ENCODE measurements around the gene SNTG2. TPM values are rescaled to one million over a fixed set of nuclear protein-coding genes. Genes with fewer than 3 reads are reported as not detected.

SNTG2 gene
- total and polyA plus RNA-seq, 10 of the 15 experiments (the other 5 are each of a cell fraction or from before 2014, with no cell fraction given): not detected

GRCh38 chr2:1082456-1083205, 132.0 kb downstream of the SNTG2 start (continued):
- TF ChIP-seq RB1 (IDR thresholded peaks at IDR 0.05; ENCODE audit: borderline replicate concordance) (no peak), NBN (IDR thresholded peaks at IDR 0.05) (no peak), IKZF2 (IDR thresholded peaks at IDR 0.05) (no peak), PRDM15 (CRISPR knock-in tag; IDR thresholded peaks at IDR 0.05) (no peak), DPF2 (IDR thresholded peaks at IDR 0.05) (no peak), RAD21 (IDR thresholded peaks at IDR 0.05; ENCODE audit: insufficient read depth, low read depth, low read length) (no peak)

GRCh38 chr2:1088192-1088860, 137.7 kb downstream of the SNTG2 start:
- H3K9ac ChIP-seq (ENCODE audit: control insufficient read depth, insufficient read depth, low read length): no peak overlapping the region
- in situ Hi-C loops (cut with MboI): no loop called here
- RAD21 ChIA-PET (ENCODE audit: unreplicated experiment): no interaction called here
- no peaks in the 10 kb centered on the region for H3K4me1 ChIP-seq (ENCODE audit: control insufficient read depth, insufficient read depth, low read length)
- no peak overlapping the region for H3K4me3 ChIP-seq
- WGBS (ENCODE audit: insufficient coverage, insufficient replicate concordance, low lambda C conversion rate, missing lambda C conversion rate): 14% methylated on average over 6 of the region's 6 CpGs
- ATAC-seq (no peak), FAIRE-seq (no peak), DNase-seq (ENCODE audit: low read depth, low spot score) (no peak)
- no peaks in the 10 kb centered on the region for H3K79me2 ChIP-seq (ENCODE audit: control insufficient read depth, insufficient read depth, low read length)
- intact Hi-C loops (cut with micrococcal nuclease; ENCODE audit: unreplicated experiment): no loop called here
- H3K9me3 ChIP-seq (replicated peaks; ENCODE audit: control insufficient read depth, insufficient read depth, low read length): no peaks in the 10 kb centered on the region
- no TSS peak for BruUV-seq (replicated peaks)
- H3K4me2 ChIP-seq (ENCODE audit: control insufficient read depth, insufficient read depth): no peak overlapping the region
- no peaks in the 10 kb centered on the region for H4K20me1 ChIP-seq (ENCODE audit: control insufficient read depth, insufficient read depth)
- CTCF ChIA-PET: interaction anchor here (1.1 kb wide), 1 partner anchor 52 kb away, joined by 3 read pairs; no protein-coding TSS in a partner anchor
- H3K27ac ChIP-seq (ENCODE audit: control insufficient read depth, insufficient read depth): no peak overlapping the region
- no peak overlapping the region for H2AFZ ChIP-seq (ENCODE audit: control insufficient read depth, low read depth, low read length)
- no peaks in the 10 kb centered on the region for H3K36me3 ChIP-seq (ENCODE audit: control insufficient read depth in 2 of 2, insufficient read depth in 2 of 2, low read length in 1 of 2)
- SMC1A ChIA-PET (ENCODE audit: uncharacterized antibody, unreplicated experiment): no interaction called here
- POLR2A ChIA-PET: no interaction called here
- no peaks in the 10 kb centered on the region for H3K27me3 ChIP-seq (replicated peaks in 1 of 2; ENCODE audit: control insufficient read depth in 2 of 2, insufficient read depth in 2 of 2, low read length in 1 of 2)
- no peak for TF ChIP-seq NBN (IDR thresholded peaks at IDR 0.05)
- TF ChIP-seq ZNF622 (IDR thresholded peaks at IDR 0.05): no peak
- TF ChIP-seq TCF3 (IDR thresholded peaks at IDR 0.05; ENCODE audit: borderline replicate concordance, insufficient read depth, low read depth, low read length): no peak
- no peak for TF ChIP-seq REST (IDR thresholded peaks at IDR 0.05; ENCODE audit: low read depth, low read length)
- no peak for TF ChIP-seq FOS (IDR thresholded peaks at IDR 0.05; ENCODE audit: borderline replicate concordance, extremely low read depth, insufficient read length)
- no peak for TF ChIP-seq CREB1 (IDR thresholded peaks at IDR 0.05; ENCODE audit: low read depth)
- TF ChIP-seq MYC (IDR thresholded peaks at IDR 0.05; ENCODE audit: insufficient read depth, insufficient read length, insufficient replicate concordance, low read length, severe bottlenecking): no peak
- TF ChIP-seq, protein P1, sequence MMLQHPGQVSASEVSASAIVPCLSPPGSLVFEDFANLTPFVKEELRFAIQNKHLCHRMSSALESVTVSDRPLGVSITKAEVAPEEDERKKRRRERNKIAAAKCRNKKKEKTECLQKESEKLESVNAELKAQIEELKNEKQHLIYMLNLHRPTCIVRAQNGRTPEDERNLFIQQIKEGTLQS (IDR thresholded peaks at IDR 0.05; ENCODE audit: borderline replicate concordance, extremely low read depth, low read depth, low read length): no peak
- no peak for TF ChIP-seq HDAC2 (IDR thresholded peaks at IDR 0.05)
- TF ChIP-seq NFIC (IDR thresholded peaks at IDR 0.05; ENCODE audit: low read depth, low read length): no peak
